ENCODE data around the gene KCNQ5. TPM values are rescaled to one million over a fixed set of nuclear protein-coding genes. Genes with fewer than 3 reads are reported as not detected.

KCNQ5 gene
- total RNA-seq, 1 donor from 2014 or later, result 0.08 TPM

DNA sequence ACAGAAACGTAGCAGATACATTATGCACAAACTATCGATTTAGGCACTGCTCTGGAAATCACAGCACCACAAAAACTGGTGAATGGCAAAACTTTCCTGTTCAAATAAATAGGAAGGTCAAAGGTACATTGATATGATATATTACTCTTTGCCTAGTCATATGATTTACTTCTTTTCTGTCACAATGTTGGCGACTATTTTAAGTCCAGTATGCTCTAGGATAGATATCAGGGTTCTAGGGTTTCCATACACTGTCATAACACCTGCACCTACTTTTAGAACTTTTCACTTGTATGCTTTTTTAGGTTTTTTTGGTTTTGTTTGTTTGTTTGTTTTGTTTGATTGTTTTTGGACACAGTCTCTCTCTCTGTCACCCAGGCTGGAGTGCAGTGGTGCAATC, 578.4 kb downstream of the KCNQ5 start:
- H3K4me1 Mint-ChIP-seq (ENCODE audit: unreplicated experiment), result peaks cover 6% of the 10 kb centered on the region
- H3K4me3 Mint-ChIP-seq (ENCODE audit: unreplicated experiment), result no peak overlapping the region
- H3K9me3 Mint-ChIP-seq (ENCODE audit: unreplicated experiment), result no peaks in the 10 kb centered on the region
- no peaks in the 10 kb centered on the region for H3K36me3 Mint-ChIP-seq (ENCODE audit: low read depth, unreplicated experiment)
- no peak for DNase-seq (ENCODE audit: low spot score)
- TF ChIP-seq, protein P1, sequence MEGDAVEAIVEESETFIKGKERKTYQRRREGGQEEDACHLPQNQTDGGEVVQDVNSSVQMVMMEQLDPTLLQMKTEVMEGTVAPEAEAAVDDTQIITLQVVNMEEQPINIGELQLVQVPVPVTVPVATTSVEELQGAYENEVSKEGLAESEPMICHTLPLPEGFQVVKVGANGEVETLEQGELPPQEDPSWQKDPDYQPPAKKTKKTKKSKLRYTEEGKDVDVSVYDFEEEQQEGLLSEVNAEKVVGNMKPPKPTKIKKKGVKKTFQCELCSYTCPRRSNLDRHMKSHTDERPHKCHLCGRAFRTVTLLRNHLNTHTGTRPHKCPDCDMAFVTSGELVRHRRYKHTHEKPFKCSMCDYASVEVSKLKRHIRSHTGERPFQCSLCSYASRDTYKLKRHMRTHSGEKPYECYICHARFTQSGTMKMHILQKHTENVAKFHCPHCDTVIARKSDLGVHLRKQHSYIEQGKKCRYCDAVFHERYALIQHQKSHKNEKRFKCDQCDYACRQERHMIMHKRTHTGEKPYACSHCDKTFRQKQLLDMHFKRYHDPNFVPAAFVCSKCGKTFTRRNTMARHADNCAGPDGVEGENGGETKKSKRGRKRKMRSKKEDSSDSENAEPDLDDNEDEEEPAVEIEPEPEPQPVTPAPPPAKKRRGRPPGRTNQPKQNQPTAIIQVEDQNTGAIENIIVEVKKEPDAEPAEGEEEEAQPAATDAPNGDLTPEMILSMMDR (IDR thresholded peaks at IDR 0.05; ENCODE audit: unreplicated experiment), result no peak
- H3K27me3 Mint-ChIP-seq (ENCODE audit: unreplicated experiment), result no peaks in the 10 kb centered on the region
- no peak overlapping the region for H3K27ac Mint-ChIP-seq (ENCODE audit: unreplicated experiment)

DNA sequence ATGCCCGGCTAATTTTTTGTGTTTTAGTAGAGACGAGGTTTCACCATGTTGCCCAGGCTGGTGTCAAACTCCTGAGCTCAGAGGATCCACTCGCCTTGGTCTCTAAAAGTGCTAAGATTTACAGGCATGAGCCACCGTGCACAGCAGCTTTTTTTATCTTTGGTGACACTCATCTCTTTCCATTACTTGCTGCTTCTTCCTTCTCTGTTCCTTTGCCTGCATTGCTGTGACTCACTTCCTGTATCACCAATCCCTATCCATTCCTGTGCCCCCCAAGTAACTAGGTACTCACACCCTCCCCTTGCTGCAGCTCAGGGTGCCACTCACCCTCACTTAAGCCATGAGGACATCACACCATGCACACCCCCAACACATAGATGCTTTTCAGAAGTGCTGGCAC, 578.9 kb downstream of the KCNQ5 start:
- Mint-ChIP-seq H3K4me3 (ENCODE audit: unreplicated experiment) (no peak overlapping the region), H3K27me3 (ENCODE audit: unreplicated experiment) (no peaks in the 10 kb centered on the region), H3K36me3 (ENCODE audit: low read depth, unreplicated experiment) (no peaks in the 10 kb centered on the region), H3K27ac (ENCODE audit: unreplicated experiment) (no peak overlapping the region), H3K4me1 (ENCODE audit: unreplicated experiment) (peaks cover 6% of the 10 kb centered on the region), H3K9me3 (ENCODE audit: unreplicated experiment) (no peaks in the 10 kb centered on the region)
- TF ChIP-seq, protein P1 (IDR thresholded peaks at IDR 0.05; ENCODE audit: unreplicated experiment), result no peak
- no peak for DNase-seq (ENCODE audit: low spot score)

DNA sequence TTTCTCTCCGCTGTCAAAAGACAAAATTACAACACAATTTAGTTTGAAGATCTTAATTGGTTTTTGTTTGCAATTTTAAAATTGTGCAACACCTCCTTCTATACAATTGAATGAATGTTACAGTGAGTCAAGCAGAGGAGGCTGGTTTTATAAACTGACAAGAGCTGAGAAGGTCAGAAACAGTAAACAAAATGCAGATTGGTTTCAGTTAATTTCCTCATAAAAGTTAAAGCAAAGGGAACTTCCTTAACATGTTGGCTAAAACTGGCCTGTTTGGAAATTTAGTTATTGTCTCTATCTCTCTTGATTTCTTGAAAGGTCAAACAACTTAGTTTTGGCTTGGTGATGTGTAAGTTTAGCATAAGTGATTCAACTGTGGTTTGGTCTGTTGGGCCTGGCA, 581.2 kb downstream of the KCNQ5 start:
- H3K27ac Mint-ChIP-seq (ENCODE audit: unreplicated experiment), result no peak overlapping the region
- H3K4me3 Mint-ChIP-seq (ENCODE audit: unreplicated experiment), result no peak overlapping the region
- no peak for DNase-seq (ENCODE audit: low spot score)
- H3K9me3 Mint-ChIP-seq (ENCODE audit: unreplicated experiment), result no peaks in the 10 kb centered on the region
- H3K27me3 Mint-ChIP-seq (ENCODE audit: unreplicated experiment), result peaks cover 2% of the 10 kb centered on the region
- TF ChIP-seq, protein P1 (IDR thresholded peaks at IDR 0.05; ENCODE audit: unreplicated experiment), result no peak
- no peaks in the 10 kb centered on the region for H3K36me3 Mint-ChIP-seq (ENCODE audit: low read depth, unreplicated experiment)
- no peaks in the 10 kb centered on the region for H3K4me1 Mint-ChIP-seq (ENCODE audit: unreplicated experiment)

DNA sequence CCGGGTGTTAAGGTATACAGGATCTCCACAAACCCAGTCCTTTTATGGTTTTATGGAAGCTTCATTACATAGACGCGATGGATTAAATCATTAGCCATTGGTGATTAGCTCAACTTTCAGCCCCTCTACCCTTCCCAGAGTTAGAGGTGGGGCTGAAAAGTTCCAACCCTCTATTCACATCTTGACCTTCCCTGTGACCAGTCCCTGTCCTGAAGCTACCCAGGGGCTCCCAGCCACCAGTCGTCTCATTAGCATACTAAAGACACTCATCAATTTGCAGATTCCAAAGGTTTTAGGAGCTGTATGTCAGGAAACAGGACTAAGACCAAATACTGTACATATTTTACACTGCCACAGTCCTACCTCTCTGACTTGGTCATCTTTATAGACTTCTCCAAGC, 582.4 kb downstream of the KCNQ5 start:
- no peak for DNase-seq (ENCODE audit: low spot score)
- TF ChIP-seq, protein P1 (IDR thresholded peaks at IDR 0.05; ENCODE audit: unreplicated experiment), result no peak
- Mint-ChIP-seq H3K27ac (ENCODE audit: unreplicated experiment) (no peak overlapping the region), H3K36me3 (ENCODE audit: low read depth, unreplicated experiment) (no peaks in the 10 kb centered on the region), H3K4me3 (ENCODE audit: unreplicated experiment) (no peak overlapping the region), H3K27me3 (ENCODE audit: unreplicated experiment) (peaks cover 2% of the 10 kb centered on the region), H3K9me3 (ENCODE audit: unreplicated experiment) (no peaks in the 10 kb centered on the region), H3K4me1 (ENCODE audit: unreplicated experiment) (no peaks in the 10 kb centered on the region)

DNA sequence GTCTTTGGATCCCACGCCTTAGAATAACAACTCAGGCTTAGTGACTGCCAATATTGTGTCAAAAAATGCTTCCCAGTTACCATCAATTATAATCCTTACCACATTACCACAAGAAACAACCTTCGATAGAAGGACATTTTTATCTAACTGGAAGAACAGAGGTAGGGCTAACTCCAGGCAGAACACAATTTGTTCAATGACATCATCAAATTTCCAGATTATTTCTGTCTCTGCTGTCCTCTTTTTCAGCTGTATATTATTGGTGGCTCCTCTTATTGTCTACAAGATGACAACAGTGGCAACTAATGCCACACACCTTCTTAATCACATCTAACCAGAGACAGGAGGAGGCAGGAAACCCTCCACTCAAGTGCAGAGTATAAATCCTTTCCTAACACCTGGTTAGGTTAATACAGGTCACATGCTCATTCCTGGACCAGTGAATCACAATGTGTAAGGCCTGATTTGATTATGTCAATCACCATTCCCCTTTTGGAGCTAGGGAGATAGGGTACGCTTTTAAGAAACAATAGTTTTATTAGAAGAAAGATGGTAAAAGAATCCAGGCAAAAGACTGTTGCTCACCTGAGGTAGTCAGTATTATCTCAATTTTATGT, 585.5 kb downstream of the KCNQ5 start:
- DNase-seq (ENCODE audit: low spot score), result no peak
- Mint-ChIP-seq H3K9me3 (ENCODE audit: unreplicated experiment) (no peaks in the 10 kb centered on the region), H3K36me3 (ENCODE audit: low read depth, unreplicated experiment) (no peaks in the 10 kb centered on the region)

More for the DNA sequence above, 585.5 kb downstream of the KCNQ5 start:
- Mint-ChIP-seq H3K27me3 (ENCODE audit: unreplicated experiment) (peaks cover 2% of the 10 kb centered on the region), H3K27ac (ENCODE audit: unreplicated experiment) (no peak overlapping the region), H3K4me1 (ENCODE audit: unreplicated experiment) (no peaks in the 10 kb centered on the region), H3K4me3 (ENCODE audit: unreplicated experiment) (no peak overlapping the region)
- TF ChIP-seq, protein P1 (IDR thresholded peaks at IDR 0.05; ENCODE audit: unreplicated experiment), result no peak

All from endothelial cell (in vitro differentiated cells).